GM19467 (cell line): Measurements from ENCODE around the gene ADSS2.
"Not testable (repeated sequence)": the region's sequence is repeated elsewhere in the genome, so short reads cannot be mapped to it uniquely, and the experiment has no call there.

Experiments
- ATAC-seq: cut with Tn5 transposase; IDR thresholded peaks from one replicate; pipeline ENCODE4 v1.9.1; 2021; ENCODE audit warnings: mild to moderate bottlenecking, moderate library complexity; ENCODE audit not compliant: unreplicated experiment

ADSS2 gene

GRCh38 chr1:244400974-244401373 is 50.7 kb downstream of the ADSS2 start:
- no peak for ATAC-seq

- no peak for ATAC-seq
Measured at GRCh38 chr1:244397131-244397530, 54.6 kb downstream of the ADSS2 start.

GRCh38 chr1:244395965-244396364 is 55.7 kb downstream of the ADSS2 start:
- ATAC-seq, result no peak

- no peak for ATAC-seq
Measured at GRCh38 chr1:244394826-244395765, 56.6 kb downstream of the ADSS2 start.

- ATAC-seq, result no peak
Measured at GRCh38 chr1:244394346-244394745, 57.4 kb downstream of the ADSS2 start.

GRCh38 chr1:244393604-244394176 is 58.0 kb downstream of the ADSS2 start:
- ATAC-seq, result no peak

GRCh38 chr1:244391761-244392160 is 59.9 kb downstream of the ADSS2 start:
- ATAC-seq, result no peak

- ATAC-seq, result no peak
Measured at GRCh38 chr1:244388961-244389360, 62.7 kb downstream of the ADSS2 start.

GRCh38 chr1:244387415-244387814 is 64.3 kb downstream of the ADSS2 start:
- no peak for ATAC-seq

- no peak for ATAC-seq
Measured at GRCh38 chr1:244386595-244386994, 65.1 kb downstream of the ADSS2 start.

- no peak for ATAC-seq
Measured at GRCh38 chr1:244384066-244384465, 67.6 kb downstream of the ADSS2 start.

- ATAC-seq, result no peak
Measured at GRCh38 chr1:244383278-244383884, 68.3 kb downstream of the ADSS2 start.

- ATAC-seq, result no peak
Measured at GRCh38 chr1:244381878-244382565, 69.7 kb downstream of the ADSS2 start.

GRCh38 chr1:244376126-244376525 is 75.6 kb downstream of the ADSS2 start:
- ATAC-seq, result no peak

- ATAC-seq, result no peak
Measured at GRCh38 chr1:244375051-244375450, 76.7 kb downstream of the ADSS2 start.

GRCh38 chr1:244374484-244374883 is 77.2 kb downstream of the ADSS2 start:
- ATAC-seq, result not testable (repeated sequence)

GRCh38 chr1:244371242-244372141 is 80.2 kb downstream of the ADSS2 start:
- no peak for ATAC-seq

- ATAC-seq, result no peak
Measured at GRCh38 chr1:244370060-244370637, 81.6 kb downstream of the ADSS2 start.

- no peak for ATAC-seq
Measured at GRCh38 chr1:244369256-244370057, 82.3 kb downstream of the ADSS2 start.
